C4-2B (cell line): ENCODE measurements around the gene RPL36A.

Experiments used
- ZFX ChIP-seq: fragments of 450-650 bp; IDR thresholded peaks from 2 replicates; pipeline ENCODE4 v1.6.1; 2017
- TF ChIP-seq, protein P1 (sequence below): fragments of 450-650 bp; conservative IDR thresholded peaks from 2 replicates; pipeline ENCODE4 v1.5.1; 2017; ENCODE audit warnings: mild to moderate bottlenecking

DNA sequence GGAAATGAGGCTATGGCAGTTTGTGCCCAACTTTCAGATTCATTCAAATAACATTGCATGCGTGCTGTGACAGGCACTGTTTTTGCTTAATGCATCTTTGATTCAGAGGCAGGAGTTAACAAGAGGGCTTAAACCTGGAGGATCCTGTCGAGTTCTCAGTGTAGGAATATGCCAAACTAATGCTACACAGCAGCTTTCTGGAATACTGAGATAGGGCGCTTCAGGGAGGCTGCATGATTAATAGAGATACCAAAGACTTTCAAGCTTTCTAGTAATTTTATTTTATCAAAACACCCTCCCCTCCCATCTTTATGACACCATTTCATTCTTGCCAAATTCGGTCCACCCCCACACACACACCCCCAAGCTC, 41.6 kb upstream of the RPL36A start:
- TF ChIP-seq, protein P1, sequence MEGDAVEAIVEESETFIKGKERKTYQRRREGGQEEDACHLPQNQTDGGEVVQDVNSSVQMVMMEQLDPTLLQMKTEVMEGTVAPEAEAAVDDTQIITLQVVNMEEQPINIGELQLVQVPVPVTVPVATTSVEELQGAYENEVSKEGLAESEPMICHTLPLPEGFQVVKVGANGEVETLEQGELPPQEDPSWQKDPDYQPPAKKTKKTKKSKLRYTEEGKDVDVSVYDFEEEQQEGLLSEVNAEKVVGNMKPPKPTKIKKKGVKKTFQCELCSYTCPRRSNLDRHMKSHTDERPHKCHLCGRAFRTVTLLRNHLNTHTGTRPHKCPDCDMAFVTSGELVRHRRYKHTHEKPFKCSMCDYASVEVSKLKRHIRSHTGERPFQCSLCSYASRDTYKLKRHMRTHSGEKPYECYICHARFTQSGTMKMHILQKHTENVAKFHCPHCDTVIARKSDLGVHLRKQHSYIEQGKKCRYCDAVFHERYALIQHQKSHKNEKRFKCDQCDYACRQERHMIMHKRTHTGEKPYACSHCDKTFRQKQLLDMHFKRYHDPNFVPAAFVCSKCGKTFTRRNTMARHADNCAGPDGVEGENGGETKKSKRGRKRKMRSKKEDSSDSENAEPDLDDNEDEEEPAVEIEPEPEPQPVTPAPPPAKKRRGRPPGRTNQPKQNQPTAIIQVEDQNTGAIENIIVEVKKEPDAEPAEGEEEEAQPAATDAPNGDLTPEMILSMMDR: no peak
- no peak for TF ChIP-seq ZFX
